Renal cortical epithelial cell (primary cell): Measurements from ENCODE around the gene FRMD4A. TPM values are rescaled to one million over a fixed set of nuclear protein-coding genes. Genes with fewer than 3 reads are reported as not detected.
"Not testable (repeated sequence)": the region's sequence is repeated elsewhere in the genome, so short reads cannot be mapped to it uniquely, and the experiment has no call there.

Experiments used
- DNase-seq: peaks from one replicate; pipeline ENCODE4 v3.0.0-alpha.2; 2011; ENCODE audit warnings: low read depth
- total RNA-seq: library from RNA; depleted of rRNA; stranded (reverse); fragments of >200 nt; gene quantifications from 2 replicates; pipeline ENCODE4 v1.2.3, GENCODE V29; 2014

FRMD4A gene
- total RNA-seq, 1 donor from 2014 or later, result 18.6 TPM

- DNase-seq, result no peak
These were observed 180.2 kb downstream of the FRMD4A start for GRCh38 chr10:14150526-14150925.

GRCh38 chr10:14146501-14146900 lies 184.2 kb downstream of the FRMD4A start:
- DNase-seq, result no peak

- DNase-seq, result no peak
These were observed 184.7 kb downstream of the FRMD4A start for GRCh38 chr10:14146025-14146424.

- no peak for DNase-seq
These were observed 186.3 kb downstream of the FRMD4A start for GRCh38 chr10:14144451-14144850.

- no peak for DNase-seq
These were observed 188.0 kb downstream of the FRMD4A start for GRCh38 chr10:14142606-14143250.

- DNase-seq, result no peak
These were observed 189.4 kb downstream of the FRMD4A start for GRCh38 chr10:14141283-14141682.

GRCh38 chr10:14137391-14137790 lies 193.3 kb downstream of the FRMD4A start:
- DNase-seq, result no peak

GRCh38 chr10:14135196-14135595 lies 195.5 kb downstream of the FRMD4A start:
- DNase-seq, result not testable (repeated sequence)

GRCh38 chr10:14134275-14134674 lies 196.4 kb downstream of the FRMD4A start:
- DNase-seq, result no peak

- no peak for DNase-seq
These were observed 199.3 kb downstream of the FRMD4A start for GRCh38 chr10:14131261-14131960.

- DNase-seq, result no peak
These were observed 201.0 kb downstream of the FRMD4A start for GRCh38 chr10:14129770-14130169.

- no peak for DNase-seq
These were observed 202.2 kb downstream of the FRMD4A start for GRCh38 chr10:14128519-14128918.

GRCh38 chr10:14126697-14127440 lies 203.9 kb downstream of the FRMD4A start:
- peak; percentile 52 for DNase-seq

- DNase-seq, result no peak
These were observed 205.2 kb downstream of the FRMD4A start for GRCh38 chr10:14125564-14125963.

- peak; percentile 6 for DNase-seq
These were observed 205.8 kb downstream of the FRMD4A start for GRCh38 chr10:14124941-14125340.

- peak; percentile 16 for DNase-seq
These were observed 207.6 kb downstream of the FRMD4A start for GRCh38 chr10:14123139-14123538.

- no peak for DNase-seq
These were observed 209.9 kb downstream of the FRMD4A start for GRCh38 chr10:14120812-14121211.

- DNase-seq, result no peak
These were observed 211.8 kb downstream of the FRMD4A start for GRCh38 chr10:14118953-14119352.

- no peak for DNase-seq
These were observed 213.9 kb downstream of the FRMD4A start for GRCh38 chr10:14116837-14117236.

- no peak for DNase-seq
These were observed 214.7 kb downstream of the FRMD4A start for GRCh38 chr10:14116021-14116420.

- no peak for DNase-seq
These were observed 215.9 kb downstream of the FRMD4A start for GRCh38 chr10:14114791-14115190.

GRCh38 chr10:14112056-14112455 lies 218.7 kb downstream of the FRMD4A start:
- no peak for DNase-seq

GRCh38 chr10:14111208-14111607 lies 219.5 kb downstream of the FRMD4A start:
- DNase-seq, result no peak
